HEK293T (cell line): ENCODE results near the gene PLP1.

ENCODE experiments used
- CTCF ChIA-PET: fragments of 350-600 bp; formaldehyde crosslinking; extraction: SDS; loops from one replicate; lab custom pipeline; 2021; ENCODE audit warnings: antibody characterized with exemption, inconsistent platforms; lab: Yijun Ruan, JAX
- POLR2A ChIA-PET: fragments of 350-600 bp; formaldehyde crosslinking; extraction: SDS; loops from one replicate; lab custom pipeline; 2020; ENCODE audit warnings: antibody characterized with exemption, inconsistent platforms; lab: Yijun Ruan, JAX
- DNase-seq: peaks from one replicate; pipeline ENCODE4 v3.0.0; 2012; ENCODE audit warnings: mixed read lengths; ENCODE audit errors: extremely low spot score
- ARNT ChIP-seq: fragments of 450-650 bp; IDR thresholded peaks from 2 replicates; pipeline ENCODE4 v1.6.1; 2017; ENCODE audit warnings: mild to moderate bottlenecking
- BHLHE40 ChIP-seq: fragments of 450-650 bp; IDR thresholded peaks from 2 replicates; pipeline ENCODE4 v1.6.1; 2016; ENCODE audit warnings: mild to moderate bottlenecking, moderate library complexity, borderline replicate concordance
- CTBP1 ChIP-seq: fragments of 450-650 bp; IDR thresholded peaks from 2 replicates; pipeline ENCODE4 v1.6.1; 2016; ENCODE audit warnings: borderline replicate concordance
- ELF4 ChIP-seq: fragments of 450-650 bp; IDR thresholded peaks from 2 replicates; pipeline ENCODE4 v1.6.1; 2017; ENCODE audit warnings: antibody characterized with exemption
- FOXA1 ChIP-seq: fragments of 450-650 bp; IDR thresholded peaks from 2 replicates; pipeline ENCODE4 v1.6.1; 2016; ENCODE audit warnings: mild to moderate bottlenecking
- FOXK2 ChIP-seq: fragments of 450-650 bp; IDR thresholded peaks from 2 replicates; pipeline ENCODE4 v1.6.1; 2016; ENCODE audit warnings: mild to moderate bottlenecking
- FOXM1 ChIP-seq: fragments of 450-650 bp; IDR thresholded peaks from 2 replicates; pipeline ENCODE4 v1.6.1; 2017; ENCODE audit warnings: mild to moderate bottlenecking, borderline replicate concordance
- HDGF ChIP-seq: fragments of 450-650 bp; IDR thresholded peaks from 2 replicates; pipeline ENCODE4 v1.6.1; 2017; ENCODE audit warnings: antibody characterized with exemption, borderline replicate concordance
- L3MBTL2 ChIP-seq: fragments of 450-650 bp; conservative IDR thresholded peaks from 2 replicates; pipeline ENCODE4 v1.6.1; 2016; ENCODE audit warnings: mild to moderate bottlenecking
- LEF1 ChIP-seq: fragments of 450-650 bp; IDR thresholded peaks from 2 replicates; pipeline ENCODE4 v1.6.1; 2017; ENCODE audit warnings: mild to moderate bottlenecking, borderline replicate concordance
- NFRKB ChIP-seq: fragments of 450-650 bp; IDR thresholded peaks from 2 replicates; pipeline ENCODE4 v1.6.1; 2016; ENCODE audit warnings: mild to moderate bottlenecking, moderate library complexity
- PKNOX1 ChIP-seq: fragments of 450-650 bp; IDR thresholded peaks from 2 replicates; pipeline ENCODE4 v1.6.1; 2016
- SP1 ChIP-seq: fragments of 450-650 bp; IDR thresholded peaks from 2 replicates; pipeline ENCODE4 v1.6.1; 2017
- SUZ12 ChIP-seq: fragments of 450-650 bp; IDR thresholded peaks from 2 replicates; pipeline ENCODE4 v1.6.1; 2016; ENCODE audit warnings: mild to moderate bottlenecking
- TARDBP ChIP-seq: fragments of 450-650 bp; IDR thresholded peaks from 2 replicates; pipeline ENCODE4 v1.6.1; 2016
- ZNF384 ChIP-seq: fragments of 450-650 bp; IDR thresholded peaks from 2 replicates; pipeline ENCODE4 v1.6.1; 2016

PLP1 gene

GRCh38 chrX:103792916-103793544, 16.4 kb downstream of the PLP1 start:
- TF ChIP-seq L3MBTL2 (no peak), FOXA1 (no peak), SUZ12 (no peak), LEF1 (no peak), NFRKB (no peak), BHLHE40 (no peak), ARNT (no peak), PKNOX1 (no peak), HDGF (no peak)
- CTCF ChIA-PET: no interaction called here
- DNase-seq: no peak
- POLR2A ChIA-PET: no interaction called here

GRCh38 chrX:103793545-103793940, 16.9 kb downstream of the PLP1 start:
- POLR2A ChIA-PET: no interaction called here
- no peak for DNase-seq
- TF ChIP-seq FOXA1 (no peak), LEF1 (no peak)
- CTCF ChIA-PET: no interaction called here

GRCh38 chrX:103794119-103794518, 17.5 kb downstream of the PLP1 start:
- no peak for DNase-seq
- POLR2A ChIA-PET: no interaction called here
- CTCF ChIA-PET: no interaction called here
- no peak for TF ChIP-seq L3MBTL2
- TF ChIP-seq NFRKB: no peak
- no peak for TF ChIP-seq TARDBP
- TF ChIP-seq FOXM1: no peak
- TF ChIP-seq SUZ12: no peak
- no peak for TF ChIP-seq ELF4
- TF ChIP-seq CTBP1: no peak
- no peak for TF ChIP-seq LEF1
- no peak for TF ChIP-seq ZNF384
- TF ChIP-seq ARNT: no peak
- TF ChIP-seq HDGF: no peak
- TF ChIP-seq FOXK2: no peak
- no peak for TF ChIP-seq SP1
- no peak for TF ChIP-seq FOXA1
- no peak for TF ChIP-seq PKNOX1
- no peak for TF ChIP-seq BHLHE40

- ChIA-PET POLR2A (no interaction called here), CTCF (interaction anchor here (0.6 kb wide), 1 partner anchor 310 kb away, joined by 3 read pairs; no protein-coding TSS in a partner anchor)
- TF ChIP-seq FOXM1: no peak
- no peak for TF ChIP-seq TARDBP
- TF ChIP-seq CTBP1: no peak
- no peak for TF ChIP-seq ELF4
- TF ChIP-seq SP1: no peak
- TF ChIP-seq FOXA1: no peak
- TF ChIP-seq FOXK2: no peak
- no peak for TF ChIP-seq LEF1
- DNase-seq: no peak
Observed at GRCh38 chrX:103797691-103798090, 21.1 kb downstream of the PLP1 start.

GRCh38 chrX:103800318-103800717, 23.7 kb downstream of the PLP1 start:
- TF ChIP-seq ZNF384 (no peak), SUZ12 (no peak), CTBP1 (no peak), LEF1 (no peak), FOXM1 (no peak), BHLHE40 (no peak), TARDBP (no peak), NFRKB (no peak), FOXA1 (no peak), FOXK2 (no peak), PKNOX1 (no peak), L3MBTL2 (no peak), ELF4 (no peak), HDGF (no peak), ARNT (no peak), SP1 (no peak)
- POLR2A ChIA-PET: no interaction called here
- no peak for DNase-seq
- CTCF ChIA-PET: no interaction called here

GRCh38 chrX:103805860-103806259, 29.2 kb downstream of the PLP1 start:
- no peak for DNase-seq
- ChIA-PET CTCF (no interaction called here), POLR2A (no interaction called here)
- TF ChIP-seq FOXA1: no peak
- TF ChIP-seq FOXK2: no peak
- no peak for TF ChIP-seq BHLHE40
- TF ChIP-seq ARNT: no peak
- TF ChIP-seq FOXM1: no peak
- no peak for TF ChIP-seq LEF1
- TF ChIP-seq SUZ12: no peak
- TF ChIP-seq L3MBTL2: no peak
- TF ChIP-seq NFRKB: no peak
- no peak for TF ChIP-seq ELF4
